H1 (cell line): ENCODE data around the gene HERC4. TPM values are rescaled to one million over a fixed set of nuclear protein-coding genes. Genes with fewer than 3 reads are reported as not detected.

Experiments used
- GABPA ChIP-seq: IDR thresholded peaks from 2 replicates; pipeline ENCODE4 v1.6.1; 2011; ENCODE audit warnings: mild to moderate bottlenecking, low read length, moderate library complexity, borderline replicate concordance; ENCODE audit not compliant: insufficient read depth
- polyA plus RNA-seq, 7 experiments: library from polyadenylated mRNA; depleted of rRNA in 3 of 7; stranded (reverse) in 5 of 7; unstranded in 2 of 7; fragments of >200 nt in 5 of 7; fragments of 200-250 nt in 2 of 7; gene quantifications; 1 replicate in 5 of 7; 2 replicates in 1 of 7; 4 replicates in 1 of 7; pipeline versions ENCODE4 v1.2.1 to v1.2.3, GENCODE V29; 2011 to 2013; ENCODE audit warnings: missing spikeins in 2 of 7, mixed read lengths in 2 of 7
- total RNA-seq: library from RNA; stranded (reverse); fragmentation: NEBNext Ultra II Directional; extraction: Animal tissue kit (Norgen Biotek cat#: 25700); gene quantifications from 2 replicates; pipeline ENCODE4 v1.2.1, GENCODE V29; 2021

Gene HERC4
- total and polyA plus RNA-seq, 2 of the 8 experiments (the other 6 are each of a cell fraction or from before 2014, with no cell fraction given), result 7.5 to 44.0 TPM

DNA sequence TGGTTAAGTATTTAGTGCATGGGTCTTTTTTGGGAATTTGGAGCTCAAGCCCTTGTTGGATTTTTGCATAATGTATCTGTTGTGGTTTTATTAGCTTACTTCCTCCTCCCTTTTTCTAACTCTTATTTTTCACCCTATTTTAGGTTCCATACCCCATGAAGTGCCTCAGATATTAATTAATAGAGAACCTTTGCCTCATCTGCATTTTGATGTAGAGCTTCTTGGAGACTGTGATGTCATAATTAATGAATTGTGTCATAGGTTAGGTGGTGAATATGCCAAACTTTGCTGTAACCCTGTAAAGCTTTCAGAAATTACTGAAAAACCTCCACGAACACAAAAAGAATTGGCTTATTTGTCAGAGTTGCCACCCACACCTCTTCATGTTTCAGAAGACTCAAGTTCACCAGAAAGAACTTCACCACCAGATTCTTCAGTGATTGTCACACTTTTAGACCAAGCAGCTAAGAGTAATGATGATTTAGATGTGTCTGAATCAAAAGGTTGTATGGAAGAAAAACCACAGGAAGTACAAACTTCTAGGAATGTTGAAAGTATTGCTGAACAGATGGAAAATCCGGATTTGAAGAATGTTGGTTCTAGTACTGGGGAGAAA lies 162.6 kb downstream of the HERC4 start (continued):
- no peak for TF ChIP-seq GABPA
